H9 (cell line): ENCODE measurements around the gene THBS2. TPM values are rescaled to one million over a fixed set of nuclear protein-coding genes. Genes with fewer than 3 reads are reported as not detected.

Experiments used
- DNase-seq: peaks from one replicate; pipeline ENCODE4 v3.0.0-alpha.2; 2017
- H2AFZ ChIP-seq: one replicate; pipeline ENCODE4 v1.6.1; 2013; ENCODE audit warnings: mild to moderate bottlenecking, low read length, control low read depth, moderate library complexity
- H2AK5ac ChIP-seq: 2 replicates; pipeline ENCODE4 v1.6.1; 2013; ENCODE audit warnings: low read length, control low read depth, mixed read lengths; ENCODE audit not compliant: insufficient read length
- H2BK120ac ChIP-seq: one replicate; pipeline ENCODE4 v1.6.1; 2013; ENCODE audit warnings: low read depth, mild to moderate bottlenecking, low read length, control low read depth, inconsistent platforms; ENCODE audit not compliant: poor library complexity, severe bottlenecking
- H2BK12ac ChIP-seq: 2 replicates; pipeline ENCODE4 v1.6.1; 2013; ENCODE audit warnings: low read length, control low read depth, mixed read lengths, low read depth; ENCODE audit not compliant: insufficient read length
- H2BK15ac ChIP-seq: 2 replicates; pipeline ENCODE4 v1.6.1; 2013; ENCODE audit warnings: low read depth, low read length, control low read depth
- H2BK20ac ChIP-seq: one replicate; pipeline ENCODE4 v1.6.1; 2013; ENCODE audit warnings: low read depth, mild to moderate bottlenecking, low read length, control low read depth, inconsistent platforms; ENCODE audit not compliant: poor library complexity, severe bottlenecking
- H2BK5ac ChIP-seq: 2 replicates; pipeline ENCODE4 v1.6.1; 2013; ENCODE audit warnings: low read length, control low read depth, mixed read lengths; ENCODE audit not compliant: insufficient read length
- H3K14ac ChIP-seq: 2 replicates; pipeline ENCODE4 v1.6.1; 2013; ENCODE audit warnings: low read length, control low read depth; ENCODE audit not compliant: insufficient read depth
- H3K18ac ChIP-seq: 2 replicates; pipeline ENCODE4 v1.6.1; 2013; ENCODE audit warnings: low read depth, mild to moderate bottlenecking, mixed read lengths, low read length, control low read depth; ENCODE audit not compliant: insufficient read length
- H3K23ac ChIP-seq: 2 replicates; pipeline ENCODE4 v1.6.1; 2013; ENCODE audit warnings: low read length, control low read depth, mixed read lengths, low read depth; ENCODE audit not compliant: insufficient read length
- H3K23me2 ChIP-seq: 2 replicates; pipeline ENCODE4 v1.6.1; 2013; ENCODE audit warnings: low read depth, mild to moderate bottlenecking, mixed read lengths, low read length, control low read depth; ENCODE audit not compliant: insufficient read length, poor library complexity, severe bottlenecking
- H3K27ac ChIP-seq: 2 replicates; pipeline ENCODE4 v1.5.1; 2013; ENCODE audit warnings: low read length, control low read depth, mixed read lengths, low read depth; ENCODE audit not compliant: insufficient read length
- H3K27me3 ChIP-seq: 2 replicates; pipeline ENCODE4 v1.6.1; 2013; ENCODE audit warnings: low read length, control low read depth, inconsistent platforms; ENCODE audit not compliant: insufficient read depth
- H3K4ac ChIP-seq: 2 replicates; pipeline ENCODE4 v1.6.1; 2013; ENCODE audit warnings: low read depth, mild to moderate bottlenecking, control low read depth, inconsistent platforms, low read length, moderate library complexity
- H3K4me1 ChIP-seq: 2 replicates; pipeline ENCODE4 v1.6.1; 2013; ENCODE audit warnings: low read length, control low read depth, inconsistent platforms; ENCODE audit not compliant: insufficient read depth
- H3K4me2 ChIP-seq: 2 replicates; pipeline ENCODE4 v1.6.1; 2013; ENCODE audit warnings: low read length, control low read depth, mixed read lengths; ENCODE audit not compliant: insufficient read length, insufficient read depth
- H3K56ac ChIP-seq: 2 replicates; pipeline ENCODE4 v1.6.1; 2013; ENCODE audit warnings: low read depth, mild to moderate bottlenecking, mixed read lengths, low read length, control low read depth; ENCODE audit not compliant: insufficient read length
- H3K79me1 ChIP-seq: 2 replicates; pipeline ENCODE4 v1.6.1; 2013; ENCODE audit warnings: low read depth, mild to moderate bottlenecking, moderate library complexity, low read length, control low read depth, inconsistent platforms; ENCODE audit not compliant: insufficient read depth, poor library complexity, severe bottlenecking
- H3K79me2 ChIP-seq: 2 replicates; pipeline ENCODE4 v1.6.1; 2013; ENCODE audit warnings: low read length, control low read depth, inconsistent platforms; ENCODE audit not compliant: insufficient read depth
- H3K9ac ChIP-seq: 2 replicates; pipeline ENCODE4 v1.6.1; 2013; ENCODE audit warnings: low read length, control low read depth, mixed read lengths; ENCODE audit not compliant: insufficient read length; ENCODE audit errors: extremely low read depth
- H3K9me3 ChIP-seq: one replicate; pipeline ENCODE4 v1.6.1; 2013; ENCODE audit warnings: low read depth, low read length, inconsistent platforms; ENCODE audit not compliant: control insufficient read depth
- H3T11ph ChIP-seq: one replicate; pipeline ENCODE4 v1.6.1; 2013; ENCODE audit warnings: mild to moderate bottlenecking, low read length, control low read depth, inconsistent platforms
- H4K20me1 ChIP-seq: one replicate; pipeline ENCODE4 v1.6.1; 2013; ENCODE audit not compliant: control insufficient read depth, insufficient read length, insufficient read depth
- H4K5ac ChIP-seq: 2 replicates; pipeline ENCODE4 v1.6.1; 2013; ENCODE audit warnings: low read depth, mild to moderate bottlenecking, mixed read lengths, low read length, control low read depth; ENCODE audit not compliant: insufficient read length
- H4K8ac ChIP-seq: replicated peaks from 2 replicates; pipeline ENCODE4 v1.6.1; 2013; ENCODE audit warnings: low read length, control low read depth, mixed read lengths, low read depth; ENCODE audit not compliant: insufficient read length
- H4K91ac ChIP-seq: 2 replicates; pipeline ENCODE4 v1.6.1; 2013; ENCODE audit warnings: low read depth, mild to moderate bottlenecking, moderate library complexity, mixed read lengths, low read length, control low read depth; ENCODE audit not compliant: insufficient read length
- H3K27ac Mint-ChIP-seq, 3 experiments: 2 replicates in 2 of 3; 3 replicates in 1 of 3; pipeline ENCODE4 v1.8.0; 2020 to 2021; ENCODE audit warnings: mixed read lengths in 3 of 3, mild to moderate bottlenecking in 1 of 3, moderate library complexity in 1 of 3
- H3K27me3 Mint-ChIP-seq: 2 replicates; pipeline ENCODE4 v1.8.0; 2021; ENCODE audit warnings: low read depth, mild to moderate bottlenecking, moderate library complexity, mixed read lengths
- H3K36me3 Mint-ChIP-seq, 3 experiments: 2 replicates in 2 of 3; 3 replicates in 1 of 3; pipeline ENCODE4 v1.8.0; 2020 to 2021; ENCODE audit warnings: low read depth in 3 of 3, mixed read lengths in 3 of 3; ENCODE audit not compliant: insufficient read depth in 1 of 3
- H3K4me1 Mint-ChIP-seq, 2 experiments: 2 replicates each; pipeline ENCODE4 v1.8.0; 2020; ENCODE audit warnings: mixed read lengths in 2 of 2
- H3K4me3 Mint-ChIP-seq, 2 experiments: 2 replicates in 1 of 2; 3 replicates in 1 of 2; pipeline ENCODE4 v1.8.0; 2020 to 2021; ENCODE audit warnings: mild to moderate bottlenecking in 2 of 2, mixed read lengths in 2 of 2, moderate library complexity in 1 of 2
- H3K9me3 Mint-ChIP-seq, 2 experiments: 2 replicates in 1 of 2; 3 replicates in 1 of 2; pipeline ENCODE4 v1.8.0; 2020; ENCODE audit warnings: mild to moderate bottlenecking in 2 of 2, mixed read lengths in 2 of 2, moderate library complexity in 1 of 2
- CTCF ChIP-seq: fragments of 200-600 bp; sonication (generic); conservative IDR thresholded peaks from 3 replicates; pipeline ENCODE4 v1.8.0; 2021; ENCODE audit warnings: antibody characterized with exemption, mild to moderate bottlenecking
- WGBS: extraction: QIAGEN DNeasy Blood & Tissue Kit; methylation state at CpG from one replicate; pipeline ENCODE4 v1.1.7; 2013; ENCODE audit warnings: missing lambda C conversion rate, low lambda C conversion rate, mixed read lengths; ENCODE audit not compliant: insufficient read length; ENCODE audit errors: extremely low coverage; 5-methylcytosine and 5-hydroxymethylcytosine counted together
- total RNA-seq: library from RNA; stranded (reverse); gene quantifications from 2 replicates; pipeline ENCODE4 v1.2.1, GENCODE V29; 2021

The THBS2 gene
- total RNA-seq, 1 experiment from 2014 or later, result 14.7 TPM

- Histone ChIP-seq H3K23ac (no peak overlapping the region), H4K5ac (no peak overlapping the region), H3K27me3 (no peaks in the 10 kb centered on the region), H3K4ac (no peak overlapping the region), H3K18ac (no peak overlapping the region), H2BK12ac (no peak overlapping the region), H3K79me2 (no peaks in the 10 kb centered on the region), H3K27ac (no peak overlapping the region), H3K14ac (no peak overlapping the region), H3K4me1 (no peaks in the 10 kb centered on the region), H3K9me3 (no peaks in the 10 kb centered on the region), H3K79me1 (no peaks in the 10 kb centered on the region), H3K9ac (no peak overlapping the region), H2AK5ac (no peak overlapping the region), H3K4me2 (no peak overlapping the region), H3T11ph (no peak overlapping the region), H2BK120ac (no peak overlapping the region), H4K91ac (no peak overlapping the region), H3K56ac (no peak overlapping the region), H4K8ac (no peak overlapping the region), H2BK5ac (no peak overlapping the region), H2AFZ (no peak overlapping the region), H4K20me1 (no peaks in the 10 kb centered on the region), H3K23me2 (no peaks in the 10 kb centered on the region), H2BK20ac (no peak overlapping the region), H2BK15ac (no peak overlapping the region)
- H3K9me3 Mint-ChIP-seq, result peaks cover 0 to 5% of the 10 kb centered on the region in 2 experiments; a peak in 3 of 5 replicates
- H3K4me1 Mint-ChIP-seq, result peaks cover 3 to 6% of the 10 kb centered on the region in 2 experiments; a peak in 2 of 4 replicates
- WGBS, result no CpG with 5 or more reads among the region's 20 CpGs
- no peak overlapping the region for H3K4me3 Mint-ChIP-seq
- no peaks in the 10 kb centered on the region for H3K36me3 Mint-ChIP-seq
- DNase-seq, result no peak
- H3K27me3 Mint-ChIP-seq, result peaks cover 1% of the 10 kb centered on the region; the same call in 1 of the 2 replicates
- TF ChIP-seq CTCF, result no peak
- H3K27ac Mint-ChIP-seq, result no peak overlapping the region
Measured at GRCh38 chr6:169185011-169185521, 68.6 kb downstream of the THBS2 start.
